Spleen (tissue), 7 donors: ENCODE data around the gene HEXD.

ENCODE experiments used
- POLR2A ChIP-seq, 3 donors: fragments of 450-650 bp; IDR thresholded peaks; one replicate each; pipeline ENCODE4 v1.5.1; 2017; ENCODE audit warnings: antibody characterized with exemption in 3 of 3, mild to moderate bottlenecking in 1 of 3
- TF ChIP-seq, protein P1 (sequence below), 11 experiments: fragments of 200-600 bp in 7 of 11; fragments of 450-650 bp in 4 of 11; sonication (generic) in 4 of 11; IDR thresholded peaks in 8 of 11; conservative IDR thresholded peaks in 3 of 11; 1 replicate in 7 of 11; 2 replicates in 4 of 11; pipeline versions ENCODE4 v1.4.0 to v1.8.0; 2016 to 2021; ENCODE audit warnings: antibody characterized with exemption in 11 of 11, inconsistent platforms in 4 of 11, mild to moderate bottlenecking in 1 of 11
- donor health status: DM: no; HTN: no; CAD: no; lungs with moderate emphysema.
- donor health status: DM: no; HTN: no; CAD: no.
- donor health status: DM: no; HTN: no; CAD: no.

DNA sequence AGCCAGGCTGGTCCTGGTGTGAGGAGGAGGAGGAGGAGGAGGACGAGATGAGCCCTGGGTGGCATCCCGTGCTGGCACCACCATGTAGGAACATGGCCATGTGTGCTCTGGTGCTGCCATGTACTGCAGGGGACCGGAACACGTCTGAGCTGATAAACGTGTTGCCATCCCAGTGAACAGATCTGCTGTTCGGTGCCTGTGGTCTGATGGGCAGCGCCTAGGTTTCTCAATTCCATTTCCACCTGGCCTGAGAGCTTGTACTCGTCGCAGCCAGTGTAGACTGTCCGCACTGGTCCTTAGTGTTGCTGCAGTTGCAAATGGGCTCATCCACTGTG is 73.0 kb downstream of the HEXD start:
- TF ChIP-seq, protein P1, sequence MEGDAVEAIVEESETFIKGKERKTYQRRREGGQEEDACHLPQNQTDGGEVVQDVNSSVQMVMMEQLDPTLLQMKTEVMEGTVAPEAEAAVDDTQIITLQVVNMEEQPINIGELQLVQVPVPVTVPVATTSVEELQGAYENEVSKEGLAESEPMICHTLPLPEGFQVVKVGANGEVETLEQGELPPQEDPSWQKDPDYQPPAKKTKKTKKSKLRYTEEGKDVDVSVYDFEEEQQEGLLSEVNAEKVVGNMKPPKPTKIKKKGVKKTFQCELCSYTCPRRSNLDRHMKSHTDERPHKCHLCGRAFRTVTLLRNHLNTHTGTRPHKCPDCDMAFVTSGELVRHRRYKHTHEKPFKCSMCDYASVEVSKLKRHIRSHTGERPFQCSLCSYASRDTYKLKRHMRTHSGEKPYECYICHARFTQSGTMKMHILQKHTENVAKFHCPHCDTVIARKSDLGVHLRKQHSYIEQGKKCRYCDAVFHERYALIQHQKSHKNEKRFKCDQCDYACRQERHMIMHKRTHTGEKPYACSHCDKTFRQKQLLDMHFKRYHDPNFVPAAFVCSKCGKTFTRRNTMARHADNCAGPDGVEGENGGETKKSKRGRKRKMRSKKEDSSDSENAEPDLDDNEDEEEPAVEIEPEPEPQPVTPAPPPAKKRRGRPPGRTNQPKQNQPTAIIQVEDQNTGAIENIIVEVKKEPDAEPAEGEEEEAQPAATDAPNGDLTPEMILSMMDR (IDR thresholded peaks at IDR 0.05 in 8 of 11, conservative IDR thresholded peaks at IDR 0.05 in 3 of 11), result no peak
- no peak for TF ChIP-seq POLR2A (IDR thresholded peaks at IDR 0.05)
